Pericardium fibroblast (primary cell): ENCODE results near the gene GMPR. TPM values are rescaled to one million over a fixed set of nuclear protein-coding genes. Genes with fewer than 3 reads are reported as not detected.

Experiments used
- total RNA-seq: library from RNA; depleted of rRNA; stranded (reverse); fragments of >200 nt; gene quantifications from 2 replicates; pipeline ENCODE4 v1.2.3, GENCODE V29; 2015

Gene GMPR
- total RNA-seq, result 3.7 and 34.8 TPM in 2 replicates

GRCh38 chr6:16238057-16238962, at the start of gene GMPR:
GMPR (plus strand) TSS chr6:16238587; CDS start chr6:16238694, 107 bp downstream.

Other genes with a start within 250 kb of the GMPR start
- 14.5 and 25.6 TPM in 2 replicates for gene MYLIP, start 109.5 kb upstream of the GMPR start, total RNA-seq